OCI-LY7 (cell line): ENCODE results near the gene MRPS23. TPM values are rescaled to one million over a fixed set of nuclear protein-coding genes. Genes with fewer than 3 reads are reported as not detected.

Experiments
- BruUV-seq: library from RNA; stranded (reverse); fragments of 400-500 nt; replicated peaks from 2 replicates; lab custom pipeline; 2021; lab: Mats Ljungman, UMichigan
- CTCF ChIA-PET: fragments of 300-600 bp; sonication (Branson Sonifier 250); formaldehyde crosslinking; loops from one replicate; lab custom pipeline; 2022; ENCODE audit warnings: antibody characterized with exemption; ENCODE audit not compliant: unreplicated experiment; lab: Charles Lee
- POLR2A ChIA-PET: fragments of 300-600 bp; sonication (Branson Sonifier 250); formaldehyde crosslinking; loops from one replicate; lab custom pipeline; 2022; ENCODE audit warnings: antibody characterized with exemption; lab: Charles Lee
- DNase-seq: peaks from one replicate; pipeline ENCODE4 v3.0.0-alpha.2; 2015; ENCODE audit warnings: low spot score
- H2AFZ ChIP-seq: fragments of 200-600 bp; sonication (generic), shearing (Covaris generic); 2 replicates; pipeline ENCODE4 v1.6.1; 2014; ENCODE audit warnings: mild to moderate bottlenecking, antibody characterized with exemption, low read length, moderate library complexity
- H3K27ac ChIP-seq: fragments of 200-600 bp; sonication (generic); 2 replicates; pipeline ENCODE4 v1.5.1; 2014; ENCODE audit warnings: mixed run types, low read depth, mild to moderate bottlenecking, moderate library complexity, low read length, inconsistent platforms; ENCODE audit not compliant: poor library complexity, severe bottlenecking
- H3K36me3 ChIP-seq: fragments of 200-600 bp; sonication (generic); 2 replicates; pipeline ENCODE4 v1.6.1; 2014; ENCODE audit warnings: mild to moderate bottlenecking, antibody characterized with exemption, low read length, moderate library complexity, mixed read lengths; ENCODE audit not compliant: insufficient read depth
- H3K4me1 ChIP-seq: fragments of 200-600 bp; sonication (generic); 2 replicates; pipeline ENCODE4 v1.5.1; 2014; ENCODE audit warnings: mild to moderate bottlenecking, low read length; ENCODE audit not compliant: insufficient read depth, poor library complexity, severe bottlenecking
- H3K4me2 ChIP-seq: fragments of 200-600 bp; sonication (generic); 2 replicates; pipeline ENCODE4 v1.6.1; 2014; ENCODE audit warnings: mild to moderate bottlenecking, low read length
- H3K4me3 ChIP-seq: fragments of 200-600 bp; sonication (generic); 2 replicates; pipeline ENCODE4 v1.5.1; 2014; ENCODE audit warnings: mild to moderate bottlenecking, low read depth, low read length; ENCODE audit not compliant: poor library complexity, severe bottlenecking
- H3K79me2 ChIP-seq: fragments of 200-600 bp; sonication (generic); 2 replicates; pipeline ENCODE4 v1.6.1; 2016; ENCODE audit warnings: low read depth, mild to moderate bottlenecking, low read length, moderate library complexity, mixed read lengths; ENCODE audit not compliant: insufficient read depth
- H3K9me2 ChIP-seq: fragments of 200-600 bp; sonication (generic); 2 replicates; pipeline ENCODE4 v1.6.1; 2016; ENCODE audit warnings: mild to moderate bottlenecking, low read length, mixed read lengths; ENCODE audit not compliant: insufficient read depth
- H3K9me3 ChIP-seq: fragments of 200-600 bp; sonication (generic); 2 replicates; pipeline ENCODE4 v1.6.1; 2014; ENCODE audit warnings: mild to moderate bottlenecking, mixed run types, low read length, mixed read lengths
- H4K20me1 ChIP-seq: fragments of 200-600 bp; sonication (generic); 2 replicates; pipeline ENCODE4 v1.6.1; 2014; ENCODE audit warnings: mild to moderate bottlenecking, antibody characterized with exemption, low read length, moderate library complexity, mixed read lengths; ENCODE audit not compliant: insufficient read depth
- CTCF ChIP-seq: fragments of 200-600 bp; sonication (generic); conservative IDR thresholded peaks from 2 replicates; pipeline ENCODE4 v1.5.1; 2014; ENCODE audit warnings: mild to moderate bottlenecking, antibody characterized with exemption, low read length, moderate library complexity, mixed read lengths
- EZH2phosphoT487 ChIP-seq: fragments of 200-600 bp; sonication (generic); IDR thresholded peaks from 2 replicates; pipeline ENCODE4 v1.6.1; 2018; ENCODE audit warnings: low read depth, borderline replicate concordance, mild to moderate bottlenecking, mixed run types, antibody characterized with exemption, low read length, moderate library complexity, mixed read lengths
- intact Hi-C: fragments of 100-400 bp; cut with micrococcal nuclease; formaldehyde crosslinking; loops from one replicate; pipeline ENCODE4 v1.10.0; 2022; ENCODE audit not compliant: unreplicated experiment
- total RNA-seq, 2 experiments: library from RNA; depleted of rRNA in 1 of 2; stranded (reverse); fragments of >200 nt in 1 of 2; shearing (Covaris generic) in 1 of 2; gene quantifications; 2 replicates each; pipeline ENCODE4 v1.2.3, GENCODE V29; 2014 to 2022

MRPS23 gene
- total RNA-seq, 2 experiments from 2014 or later: 50.3 to 73.5 TPM

- H3K4me2 ChIP-seq: no peak overlapping the region
- no peak overlapping the region for H2AFZ ChIP-seq
- H3K9me3 ChIP-seq: no peaks in the 10 kb centered on the region
- CTCF ChIA-PET: no interaction called here
- TF ChIP-seq EZH2phosphoT487 (no peak), CTCF (no peak)
- H3K27ac ChIP-seq: no peak overlapping the region
- no peak for DNase-seq
- BruUV-seq: no TSS peak
- H3K4me1 ChIP-seq: peaks cover 2% of the 10 kb centered on the region
- intact Hi-C loops: no loop called here
- H3K79me2 ChIP-seq: no peaks in the 10 kb centered on the region
- POLR2A ChIA-PET: no interaction called here
- no peak overlapping the region for H3K4me3 ChIP-seq
- H4K20me1 ChIP-seq: no peaks in the 10 kb centered on the region
- H3K9me2 ChIP-seq: no peaks in the 10 kb centered on the region
- no peaks in the 10 kb centered on the region for H3K36me3 ChIP-seq
Observed at GRCh38 chr17:57894848-57895247, 45.0 kb upstream of the MRPS23 start.

- Histone ChIP-seq H3K4me2 (no peak overlapping the region), H3K36me3 (no peaks in the 10 kb centered on the region), H3K79me2 (no peaks in the 10 kb centered on the region), H3K4me3 (no peak overlapping the region), H3K9me2 (no peaks in the 10 kb centered on the region), H4K20me1 (no peaks in the 10 kb centered on the region), H3K9me3 (no peaks in the 10 kb centered on the region), H3K27ac (no peak overlapping the region), H3K4me1 (no peaks in the 10 kb centered on the region), H2AFZ (no peak overlapping the region)
- DNase-seq: no peak
- intact Hi-C loops: loop anchor here (1.0 to 2.0 kb wide), 2 partner anchors 34 to 102 kb away; no protein-coding TSS in a partner anchor
- CTCF ChIA-PET: no interaction called here
- BruUV-seq: no TSS peak
- POLR2A ChIA-PET: interaction anchor here (0.9 to 1.1 kb wide), 2 partner anchors 18 to 58 kb away, joined by 3 read pairs; no protein-coding TSS in a partner anchor
- TF ChIP-seq EZH2phosphoT487: no peak
- TF ChIP-seq CTCF: peak; percentile 26; the same call in 1 of the 2 replicates
Observed at GRCh38 chr17:57892820-57893595, 43.2 kb upstream of the MRPS23 start.
